ENCODE data around the gene UBALD2.
A peak's percentile ranks its signal among the peaks of the same experiment; 100 is the strongest.

GRCh38 chr17:76270127-76270592 is 5.0 kb downstream of the UBALD2 start:
- TF ChIP-seq RNF219 (CRISPR knock-in tag; IDR thresholded peaks at IDR 0.05) (no peak), ZNF317 (CRISPR knock-in tag; IDR thresholded peaks at IDR 0.05) (no peak), NCOA1 (CRISPR knock-in tag; IDR thresholded peaks at IDR 0.05) (no peak), POLR2A (IDR thresholded peaks at IDR 0.05; ENCODE audit: insufficient read depth in 1 of 2, low read depth in 2 of 2, low read length in 2 of 2) (no peak), ZNF792 (CRISPR knock-in tag; IDR thresholded peaks at IDR 0.05) (no peak), ZBTB4 (CRISPR knock-in tag; IDR thresholded peaks at IDR 0.05; ENCODE audit: borderline replicate concordance) (no peak), STAG1 (CRISPR knock-in tag; IDR thresholded peaks at IDR 0.05) (no peak), CTCF (CRISPR knock-in tag; IDR thresholded peaks at IDR 0.05) (no peak), ADNP (CRISPR knock-in tag; IDR thresholded peaks at IDR 0.05) (no peak), RBFOX2 (IDR thresholded peaks at IDR 0.05; ENCODE audit: low read depth, low read length) (peak; percentile 50; the same call in 1 of the 2 replicates), TAF1 (CRISPR knock-in tag; IDR thresholded peaks at IDR 0.05) (no peak), STAT6 (CRISPR knock-in tag; IDR thresholded peaks at IDR 0.05; ENCODE audit: borderline replicate concordance) (no peak)

All from HepG2 (cell line).